ENCODE results near the gene DSTN. TPM values are rescaled to one million over a fixed set of nuclear protein-coding genes. Genes with fewer than 3 reads are reported as not detected.

DSTN gene
- total RNA-seq, 2 experiments from 2014 or later: 25.5 to 58.1 TPM

DNA sequence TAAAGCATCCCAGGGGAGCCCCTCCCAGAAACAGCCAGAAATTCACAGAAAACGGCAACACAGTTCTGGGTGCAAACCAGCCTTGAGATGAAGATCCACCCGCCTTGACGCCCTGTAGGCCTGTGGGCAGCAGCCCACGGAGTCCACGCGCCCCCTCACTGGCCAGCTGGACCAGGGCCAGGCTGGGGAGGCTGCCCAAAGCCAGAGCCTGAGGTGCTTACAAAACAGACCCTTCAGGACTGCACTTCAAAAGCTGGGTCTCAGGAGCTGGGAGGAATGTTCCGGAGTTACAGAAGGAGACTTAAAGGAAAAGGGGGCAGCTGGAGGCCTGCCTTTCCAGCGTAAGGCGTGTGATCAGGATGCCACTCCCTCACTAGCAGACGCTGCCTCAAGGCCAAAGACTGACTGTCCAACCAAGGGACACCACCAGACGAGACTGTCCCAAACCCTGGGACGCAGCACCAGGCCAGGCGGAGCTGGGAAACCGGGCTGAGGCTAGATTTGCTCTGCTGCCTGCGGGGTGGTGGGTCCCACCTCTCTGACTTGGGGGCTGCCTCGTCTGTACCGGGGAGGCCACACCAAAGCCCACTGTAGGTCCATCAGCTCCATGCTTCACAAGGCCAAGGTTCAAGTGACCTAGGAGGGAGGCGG lies 64.1 kb downstream of the DSTN start:
- Histone ChIP-seq H3K4me1 (ENCODE audit: insufficient read depth, low read length, poor library complexity, severe bottlenecking) (no peaks in the 10 kb centered on the region), H3K4me2 (ENCODE audit: low read length) (no peak overlapping the region), H3K79me2 (ENCODE audit: insufficient read depth, low read depth, low read length) (no peaks in the 10 kb centered on the region), H3K9me3 (ENCODE audit: low read length) (no peaks in the 10 kb centered on the region), H2AFZ (ENCODE audit: low read length) (no peak overlapping the region), H3K4me3 (ENCODE audit: low read depth, low read length, poor library complexity, severe bottlenecking) (no peak overlapping the region), H3K9me2 (ENCODE audit: insufficient read depth, low read length) (no peaks in the 10 kb centered on the region), H4K20me1 (ENCODE audit: insufficient read depth, low read length) (no peaks in the 10 kb centered on the region), H3K36me3 (ENCODE audit: insufficient read depth, low read length) (no peaks in the 10 kb centered on the region), H3K27ac (ENCODE audit: low read depth, low read length, poor library complexity, severe bottlenecking) (no peak overlapping the region)
- no TSS peak for BruUV-seq (replicated peaks)
- intact Hi-C loops (cut with micrococcal nuclease; ENCODE audit: unreplicated experiment): no loop called here
- ChIA-PET POLR2A (no interaction called here), CTCF (ENCODE audit: unreplicated experiment) (no interaction called here)
- no peak for DNase-seq (ENCODE audit: low spot score)
- TF ChIP-seq, protein P1, sequence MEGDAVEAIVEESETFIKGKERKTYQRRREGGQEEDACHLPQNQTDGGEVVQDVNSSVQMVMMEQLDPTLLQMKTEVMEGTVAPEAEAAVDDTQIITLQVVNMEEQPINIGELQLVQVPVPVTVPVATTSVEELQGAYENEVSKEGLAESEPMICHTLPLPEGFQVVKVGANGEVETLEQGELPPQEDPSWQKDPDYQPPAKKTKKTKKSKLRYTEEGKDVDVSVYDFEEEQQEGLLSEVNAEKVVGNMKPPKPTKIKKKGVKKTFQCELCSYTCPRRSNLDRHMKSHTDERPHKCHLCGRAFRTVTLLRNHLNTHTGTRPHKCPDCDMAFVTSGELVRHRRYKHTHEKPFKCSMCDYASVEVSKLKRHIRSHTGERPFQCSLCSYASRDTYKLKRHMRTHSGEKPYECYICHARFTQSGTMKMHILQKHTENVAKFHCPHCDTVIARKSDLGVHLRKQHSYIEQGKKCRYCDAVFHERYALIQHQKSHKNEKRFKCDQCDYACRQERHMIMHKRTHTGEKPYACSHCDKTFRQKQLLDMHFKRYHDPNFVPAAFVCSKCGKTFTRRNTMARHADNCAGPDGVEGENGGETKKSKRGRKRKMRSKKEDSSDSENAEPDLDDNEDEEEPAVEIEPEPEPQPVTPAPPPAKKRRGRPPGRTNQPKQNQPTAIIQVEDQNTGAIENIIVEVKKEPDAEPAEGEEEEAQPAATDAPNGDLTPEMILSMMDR (conservative IDR thresholded peaks at IDR 0.05; ENCODE audit: low read length): no peak
- no peak for TF ChIP-seq EZH2phosphoT487 (IDR thresholded peaks at IDR 0.05; ENCODE audit: borderline replicate concordance, low read depth, low read length)

DNA sequence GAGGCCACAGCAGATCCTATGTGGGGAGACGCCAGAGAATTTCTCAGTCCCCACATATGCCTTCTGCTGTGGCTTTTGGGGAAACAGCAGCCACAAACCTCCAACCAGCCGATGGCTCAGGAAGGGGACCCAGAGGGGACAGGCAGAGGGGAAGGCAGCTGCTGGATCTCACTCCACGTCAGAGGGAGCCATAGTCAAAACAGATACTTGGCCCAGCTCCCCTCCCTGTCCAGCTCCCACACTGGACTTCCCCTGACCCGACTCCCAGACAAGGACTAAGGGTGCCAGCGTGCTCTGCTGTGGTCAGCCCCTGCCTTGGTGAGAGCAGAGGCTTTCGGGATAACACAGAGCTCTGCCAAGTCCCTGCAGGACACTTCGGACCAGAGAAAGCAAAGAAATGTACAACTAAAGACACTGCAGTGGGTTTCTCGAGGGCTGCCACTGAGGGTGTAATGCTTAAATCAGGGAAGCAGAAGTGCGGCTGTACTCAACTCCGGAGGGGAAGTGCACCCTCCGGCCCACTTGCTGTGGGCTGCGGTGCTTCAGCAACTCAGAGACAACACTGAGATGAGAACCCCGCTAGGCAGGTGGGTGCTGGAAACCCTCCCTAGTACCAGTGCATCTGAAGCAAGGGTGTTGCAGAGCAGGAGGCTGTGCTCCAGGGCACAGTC lies 64.9 kb downstream of the DSTN start:
- H3K4me1 ChIP-seq (ENCODE audit: insufficient read depth, low read length, poor library complexity, severe bottlenecking): no peaks in the 10 kb centered on the region
- intact Hi-C loops (cut with micrococcal nuclease; ENCODE audit: unreplicated experiment): no loop called here
- no peaks in the 10 kb centered on the region for H3K36me3 ChIP-seq (ENCODE audit: insufficient read depth, low read length)
- H3K27ac ChIP-seq (ENCODE audit: low read depth, low read length, poor library complexity, severe bottlenecking): no peak overlapping the region
- CTCF ChIA-PET (ENCODE audit: unreplicated experiment): no interaction called here
- no TSS peak for BruUV-seq (replicated peaks)
- no peak overlapping the region for H3K4me2 ChIP-seq (ENCODE audit: low read length)
- H3K9me2 ChIP-seq (ENCODE audit: insufficient read depth, low read length): no peaks in the 10 kb centered on the region
- POLR2A ChIA-PET: no interaction called here
- H3K9me3 ChIP-seq (ENCODE audit: low read length): no peaks in the 10 kb centered on the region
- H2AFZ ChIP-seq (ENCODE audit: low read length): no peak overlapping the region
- DNase-seq (ENCODE audit: low spot score): no peak
- no peak for TF ChIP-seq EZH2phosphoT487 (IDR thresholded peaks at IDR 0.05; ENCODE audit: borderline replicate concordance, low read depth, low read length)
- TF ChIP-seq, protein P1 (conservative IDR thresholded peaks at IDR 0.05; ENCODE audit: low read length): no peak
- H3K4me3 ChIP-seq (ENCODE audit: low read depth, low read length, poor library complexity, severe bottlenecking): no peak overlapping the region
- no peaks in the 10 kb centered on the region for H4K20me1 ChIP-seq (ENCODE audit: insufficient read depth, low read length)
- no peaks in the 10 kb centered on the region for H3K79me2 ChIP-seq (ENCODE audit: insufficient read depth, low read depth, low read length)

Measured in OCI-LY7 (cell line).